Smooth muscle cell (in vitro differentiated cells): Measurements from ENCODE around the gene ARHGDIG. TPM values are rescaled to one million over a fixed set of nuclear protein-coding genes. Genes with fewer than 3 reads are reported as not detected.

Experiments used
- DNase-seq: peaks from one replicate; lab custom pipeline; 2025; ENCODE audit not compliant: unreplicated experiment; lab: John Stamatoyannopoulos, UW
- H2AFZ ChIP-seq: fragments of 200-600 bp; sonication (generic); 2 replicates; pipeline ENCODE4 v1.6.0; 2016; ENCODE audit warnings: antibody characterized with exemption, low read depth, mild to moderate bottlenecking
- H3F3A ChIP-seq: fragments of 200-600 bp; sonication (generic); 2 replicates; pipeline ENCODE4 v1.6.0; 2017; ENCODE audit warnings: antibody characterized with exemption, low read depth
- H3K27ac ChIP-seq: fragments of 200-600 bp; sonication (generic); 2 replicates; pipeline ENCODE4 v1.5.1; 2016; ENCODE audit warnings: low read depth, mild to moderate bottlenecking
- H3K27me3 ChIP-seq: fragments of 200-600 bp; sonication (generic); 2 replicates; pipeline ENCODE4 v1.6.1; 2016; ENCODE audit warnings: low read depth, mild to moderate bottlenecking
- H3K36me3 ChIP-seq: fragments of 200-600 bp; sonication (generic); 2 replicates; pipeline ENCODE4 v1.5.1; 2016; ENCODE audit warnings: low read depth
- H3K4me1 ChIP-seq: fragments of 200-600 bp; sonication (generic); 2 replicates; pipeline ENCODE4 v1.5.1; 2016; ENCODE audit warnings: low read depth
- H3K4me2 ChIP-seq: fragments of 200-600 bp; sonication (generic); 2 replicates; pipeline ENCODE4 v1.6.0; 2016; ENCODE audit warnings: mild to moderate bottlenecking
- H3K4me3 ChIP-seq: fragments of 200-600 bp; sonication (generic); 2 replicates; pipeline ENCODE4 v1.5.1; 2016; ENCODE audit warnings: mild to moderate bottlenecking
- H3K79me2 ChIP-seq: fragments of 200-600 bp; sonication (generic); 2 replicates; pipeline ENCODE4 v1.6.0; 2016; ENCODE audit warnings: low read depth, mild to moderate bottlenecking
- H3K9ac ChIP-seq: fragments of 200-600 bp; sonication (generic); 2 replicates; pipeline ENCODE4 v1.6.0; 2016; ENCODE audit warnings: low read depth
- H3K9me3 ChIP-seq: fragments of 200-600 bp; sonication (generic); replicated peaks from 2 replicates; pipeline ENCODE4 v1.5.1; 2016; ENCODE audit warnings: low read depth
- H4K20me1 ChIP-seq: fragments of 200-600 bp; sonication (generic); 2 replicates; pipeline ENCODE4 v1.6.0; 2016; ENCODE audit warnings: low read depth
- CTCF ChIP-seq: fragments of 200-600 bp; sonication (generic); IDR thresholded peaks from 2 replicates; pipeline ENCODE4 v1.5.1; 2017; ENCODE audit warnings: borderline replicate concordance, mild to moderate bottlenecking, antibody characterized with exemption; ENCODE audit not compliant: insufficient read depth, poor library complexity, severe bottlenecking
- WGBS: methylation state at CpG from one replicate; pipeline ENCODE4 v1.1.7; 2016; ENCODE audit warnings: low lambda C conversion rate; 5-methylcytosine and 5-hydroxymethylcytosine counted together
- polyA plus RNA-seq: library from polyadenylated mRNA; unstranded; fragments of >200 nt; fragmentation: Nextera tagmentation; extraction: Ambion mirVana; gene quantifications from 2 replicates; pipeline ENCODE4 v1.2.1, GENCODE V29; 2016
- total RNA-seq: library from RNA; depleted of rRNA; stranded (reverse); fragments of >200 nt; gene quantifications from 2 replicates; pipeline ENCODE4 v1.2.3, GENCODE V29; 2014

The ARHGDIG gene
- total and polyA plus RNA-seq, 2 experiments from 2014 or later = 0.58 to 2.9 TPM

GRCh38 chr16:320206-320605 is 39.8 kb downstream of the ARHGDIG start:
- Histone ChIP-seq H2AFZ (no peak overlapping the region), H3K9me3 (no peaks in the 10 kb centered on the region), H3K36me3 (no peaks in the 10 kb centered on the region), H3K79me2 (peaks cover 63% of the 10 kb centered on the region), H3K27ac (no peak overlapping the region), H3K27me3 (no peaks in the 10 kb centered on the region), H3K4me3 (no peak overlapping the region), H3K4me2 (no peak overlapping the region), H4K20me1 (peaks cover 97% of the 10 kb centered on the region), H3K4me1 (no peaks in the 10 kb centered on the region), H3F3A (no peaks in the 10 kb centered on the region), H3K9ac (no peak overlapping the region)
- 96% methylated on average over 5 of the region's 5 CpGs for WGBS
- no peak for DNase-seq
- no peak for TF ChIP-seq CTCF

GRCh38 chr16:321532-321931 is 41.1 kb downstream of the ARHGDIG start:
- H3K36me3 ChIP-seq = no peaks in the 10 kb centered on the region
- TF ChIP-seq CTCF = no peak
- H2AFZ ChIP-seq = no peak overlapping the region
- H3K4me2 ChIP-seq = no peak overlapping the region
- H3K9ac ChIP-seq = no peak overlapping the region
- no peaks in the 10 kb centered on the region for H3K4me1 ChIP-seq
- peaks cover 62% of the 10 kb centered on the region for H3K79me2 ChIP-seq
- WGBS = 73% methylated on average over 9 of the region's 9 CpGs
- no peak for DNase-seq
- no peaks in the 10 kb centered on the region for H3K27me3 ChIP-seq
- H3F3A ChIP-seq = no peaks in the 10 kb centered on the region
- H3K4me3 ChIP-seq = no peak overlapping the region
- H3K27ac ChIP-seq = no peak overlapping the region
- no peaks in the 10 kb centered on the region for H3K9me3 ChIP-seq
- peaks cover 97% of the 10 kb centered on the region for H4K20me1 ChIP-seq

- H3K9me3 ChIP-seq = no peaks in the 10 kb centered on the region
- H3K36me3 ChIP-seq = no peaks in the 10 kb centered on the region
- no peaks in the 10 kb centered on the region for H3K4me1 ChIP-seq
- no peaks in the 10 kb centered on the region for H3F3A ChIP-seq
- no peak overlapping the region for H3K9ac ChIP-seq
- no peak overlapping the region for H2AFZ ChIP-seq
- H3K27ac ChIP-seq = no peak overlapping the region
- WGBS = 96% methylated on average over 13 of the region's 13 CpGs
- no peak overlapping the region for H3K4me3 ChIP-seq
- H3K79me2 ChIP-seq = peaks cover 61% of the 10 kb centered on the region
- no peak for DNase-seq
- peaks cover 97% of the 10 kb centered on the region for H4K20me1 ChIP-seq
- H3K27me3 ChIP-seq = no peaks in the 10 kb centered on the region
- no peak overlapping the region for H3K4me2 ChIP-seq
- no peak for TF ChIP-seq CTCF
Measured at GRCh38 chr16:322476-323143, 42.2 kb downstream of the ARHGDIG start.

GRCh38 chr16:324201-324450 is 43.7 kb downstream of the ARHGDIG start:
- H3K27me3 ChIP-seq = no peaks in the 10 kb centered on the region
- no peak for DNase-seq
- no peak overlapping the region for H3K9ac ChIP-seq
- no peak for TF ChIP-seq CTCF
- no peak overlapping the region for H3K4me3 ChIP-seq
- H4K20me1 ChIP-seq = peaks cover 97% of the 10 kb centered on the region
- no peaks in the 10 kb centered on the region for H3K36me3 ChIP-seq
- no peaks in the 10 kb centered on the region for H3K4me1 ChIP-seq
- 96% methylated on average over 17 of the region's 17 CpGs for WGBS
- H3K79me2 ChIP-seq = peaks cover 71% of the 10 kb centered on the region
- H3F3A ChIP-seq = no peaks in the 10 kb centered on the region
- no peak overlapping the region for H3K4me2 ChIP-seq
- H2AFZ ChIP-seq = no peak overlapping the region
- H3K27ac ChIP-seq = no peak overlapping the region
- no peaks in the 10 kb centered on the region for H3K9me3 ChIP-seq
